Activated T-cell treated with anti-CD3 and anti-CD28 coated beads for 48 hours (primary cell): Measurements from ENCODE around the gene TMEM100.

Experiments used
- DNase-seq: peaks from one replicate; pipeline ENCODE4 v3.0.0-alpha.2; 2020; ENCODE audit warnings: low read depth

Gene TMEM100

GRCh38 chr17:55743103-55743679, 20.5 kb upstream of the TMEM100 start:
- DNase-seq = no peak

GRCh38 chr17:55742272-55743102, 19.8 kb upstream of the TMEM100 start:
- no peak for DNase-seq

- DNase-seq = no peak
Observed at GRCh38 chr17:55741356-55741700, 18.7 kb upstream of the TMEM100 start.

DNA sequence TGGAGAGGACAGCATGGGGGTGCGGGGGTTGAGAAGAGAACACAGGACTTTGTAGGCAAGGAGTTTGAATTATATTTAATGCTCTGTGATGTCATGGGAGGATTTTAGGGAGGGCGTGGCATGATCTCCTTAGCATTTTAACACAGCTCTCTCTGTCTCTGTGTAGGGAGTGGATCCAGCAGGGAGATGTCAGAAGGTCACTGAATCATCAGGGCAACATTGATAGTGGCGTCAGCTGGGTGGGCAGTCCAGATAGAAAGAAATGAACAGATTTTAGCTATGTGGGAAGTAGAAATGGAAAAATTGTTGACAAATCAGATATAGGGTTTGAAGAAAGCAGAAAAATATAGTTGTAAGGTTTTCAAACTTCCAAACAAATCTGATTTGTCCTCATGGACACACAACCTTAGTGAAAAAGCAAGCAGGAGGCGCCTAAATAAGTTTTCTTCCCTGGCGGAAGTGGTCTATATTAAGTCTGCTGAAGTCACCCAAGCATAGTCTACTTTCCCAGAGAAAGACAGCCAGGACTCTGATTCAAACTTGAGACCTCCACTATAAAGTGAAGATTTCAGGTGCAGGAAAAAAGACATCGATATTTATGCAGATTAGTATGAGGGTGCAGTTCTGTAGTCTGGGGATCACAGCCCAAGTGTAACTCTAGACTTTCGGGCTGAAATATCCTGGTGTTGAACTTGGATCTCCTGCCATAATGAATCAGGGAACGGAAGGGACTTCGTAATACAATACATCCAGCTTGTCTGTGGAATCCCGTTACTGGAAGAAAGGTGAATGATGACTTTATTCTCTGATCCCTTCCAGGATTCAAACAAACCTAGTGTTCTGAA, 18.1 kb upstream of the TMEM100 start:
- no peak for DNase-seq

- no peak for DNase-seq
Observed at GRCh38 chr17:55737976-55738501, 15.4 kb upstream of the TMEM100 start.

DNA sequence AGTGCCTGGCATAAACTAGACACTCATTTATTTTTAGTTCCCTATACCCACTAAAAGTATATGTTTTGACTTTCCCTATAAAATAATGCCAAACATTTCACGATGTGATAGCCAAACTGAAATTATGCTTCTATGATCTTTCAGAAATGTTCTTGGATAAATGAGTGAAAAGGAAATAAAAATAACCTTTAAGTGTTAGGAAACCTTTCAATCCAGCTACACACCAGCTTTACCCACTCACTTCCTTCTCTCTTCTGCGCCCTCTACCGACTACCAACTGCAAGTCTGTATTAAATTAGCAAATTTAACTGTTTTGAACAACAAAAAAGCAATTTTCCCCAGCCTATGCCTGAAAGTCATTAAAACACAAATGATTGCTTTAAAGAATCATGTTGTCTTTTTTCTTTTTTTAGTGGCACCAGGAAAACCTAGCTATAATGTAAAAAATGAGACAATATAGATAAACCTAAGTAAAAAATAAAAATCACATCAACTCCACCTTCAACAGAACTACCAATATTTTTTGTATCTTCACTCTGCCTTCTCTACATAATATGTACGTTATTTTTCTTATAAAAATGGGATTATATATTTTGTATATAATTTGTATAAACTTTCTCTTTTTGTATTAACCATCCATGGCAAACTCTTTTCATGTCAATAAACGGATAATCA, 13.2 kb upstream of the TMEM100 start:
- DNase-seq = peak; percentile 5

DNA sequence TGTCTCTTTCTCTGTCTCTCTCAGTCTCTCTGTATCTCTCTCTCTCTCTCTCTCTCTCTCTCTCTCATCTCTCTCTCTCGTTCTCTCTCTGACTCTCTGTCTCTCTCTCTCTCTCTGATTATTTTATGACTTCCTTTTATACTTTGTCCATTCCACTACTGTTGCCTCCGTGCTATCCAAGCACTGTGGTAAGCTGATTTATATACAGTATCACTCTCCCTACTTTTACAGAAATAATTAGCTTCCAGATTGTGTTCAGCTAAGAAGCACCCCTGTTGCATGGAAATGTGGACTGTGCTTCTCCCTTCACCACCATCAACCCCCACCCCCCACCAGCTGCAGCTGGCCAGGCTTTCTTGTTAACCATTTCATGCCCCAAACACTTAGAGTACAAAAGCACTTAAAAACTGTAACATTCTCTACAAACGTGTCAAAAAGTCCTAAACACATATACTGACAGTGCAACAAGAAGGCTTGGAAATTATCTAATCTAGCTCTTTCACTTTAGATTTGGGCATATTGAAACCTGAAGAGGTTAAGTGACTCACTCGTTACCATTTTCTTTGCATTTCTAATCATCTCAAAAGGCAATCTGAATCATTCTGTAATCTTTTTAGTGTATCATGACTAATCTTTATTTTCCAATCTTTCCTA, 11.6 kb upstream of the TMEM100 start:
- no peak for DNase-seq

DNA sequence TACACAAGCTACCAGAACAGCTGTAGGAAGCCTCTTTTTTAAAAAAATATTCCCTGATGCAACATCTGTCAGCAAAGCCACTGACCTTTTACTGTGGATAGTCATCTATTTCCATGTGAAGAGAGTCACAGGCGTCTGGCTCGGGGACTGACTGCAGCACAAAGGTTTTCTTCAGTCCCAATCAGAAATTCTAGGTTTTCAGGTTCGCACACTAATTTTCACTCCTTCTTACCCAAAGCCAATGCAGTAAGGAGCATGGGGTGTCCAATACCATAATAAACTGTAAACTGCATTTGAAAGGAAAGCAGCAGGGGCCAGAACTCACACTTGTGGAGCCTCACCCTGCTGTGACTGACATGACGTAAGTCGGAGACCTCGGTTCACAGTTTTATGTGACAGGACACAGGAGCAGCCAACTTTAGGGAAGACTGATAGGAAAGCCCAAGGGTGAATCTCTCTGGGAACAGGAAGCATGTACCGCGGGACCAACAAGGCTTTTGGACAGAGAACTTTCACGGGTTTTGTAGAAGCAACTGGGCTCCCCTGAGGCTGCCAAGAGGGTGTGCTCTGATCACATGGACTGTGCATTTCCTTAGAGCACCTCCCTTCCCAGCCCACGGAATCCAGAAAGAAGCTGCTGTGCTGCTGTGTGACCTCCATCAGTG, 9.1 kb upstream of the TMEM100 start:
- DNase-seq = no peak

GRCh38 chr17:55730808-55731207, 8.1 kb upstream of the TMEM100 start:
- DNase-seq = no peak

DNA sequence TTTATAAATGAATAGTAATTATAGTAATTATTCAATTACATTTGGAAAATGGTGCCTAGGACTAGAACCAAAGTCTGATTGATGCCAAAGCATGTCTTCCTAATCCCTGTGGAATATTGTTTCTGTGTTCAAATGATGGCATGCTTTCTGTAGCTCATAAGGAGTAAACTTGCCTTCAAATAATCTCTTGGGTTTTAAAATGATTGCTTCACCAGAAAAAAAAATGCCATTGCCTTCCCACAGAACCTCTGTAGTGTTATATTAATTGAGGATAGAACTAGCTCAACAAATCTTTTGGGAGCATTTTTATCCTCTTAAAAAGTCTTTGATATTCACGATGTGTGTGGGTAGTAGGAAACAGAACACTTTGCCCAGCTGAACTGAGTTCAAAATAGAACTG, 7.7 kb upstream of the TMEM100 start:
- no peak for DNase-seq

- no peak for DNase-seq
Observed at GRCh38 chr17:55729484-55729883, 6.8 kb upstream of the TMEM100 start.

DNA sequence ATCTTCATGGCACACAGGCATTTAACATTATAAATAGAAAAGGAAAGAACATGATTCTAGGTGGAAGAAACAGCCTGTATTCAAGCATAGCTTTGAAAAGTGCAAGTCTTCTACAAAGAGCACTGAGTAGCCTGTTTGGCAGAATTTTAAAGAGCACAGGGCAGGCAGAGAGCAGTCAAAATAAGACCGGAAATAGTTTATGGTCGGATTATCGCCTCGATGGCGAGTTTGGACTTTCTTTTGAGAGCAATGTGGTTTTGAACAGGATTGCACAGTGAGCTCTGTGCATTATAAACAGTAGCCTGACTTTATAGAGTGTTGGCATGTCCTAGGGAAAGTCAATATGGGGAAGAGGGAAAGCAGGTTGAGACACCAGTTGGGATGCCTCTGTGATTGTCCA, 6.2 kb upstream of the TMEM100 start:
- DNase-seq = no peak

DNA sequence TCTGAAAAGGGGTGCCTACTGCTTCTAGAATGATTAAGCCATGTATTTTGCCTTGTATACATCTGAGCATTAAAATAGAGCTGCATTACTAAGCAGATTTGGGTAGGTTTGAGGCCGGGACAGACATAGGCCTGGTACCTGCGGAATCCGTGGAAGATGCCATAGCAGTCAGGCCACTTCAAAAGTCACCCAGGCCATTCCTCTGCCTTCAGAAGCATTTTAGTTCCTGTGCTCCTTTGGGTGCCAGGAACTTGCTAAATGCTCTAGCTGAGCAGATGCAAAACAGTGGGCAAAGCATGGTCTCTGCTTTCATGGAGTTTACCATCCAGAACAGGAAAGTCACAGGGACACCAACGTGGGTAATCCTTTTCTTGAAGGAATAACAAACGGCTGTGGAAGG, 5.7 kb upstream of the TMEM100 start:
- no peak for DNase-seq

GRCh38 chr17:55727920-55728319, 5.3 kb upstream of the TMEM100 start:
- DNase-seq = no peak

GRCh38 chr17:55727275-55727674, 4.6 kb upstream of the TMEM100 start:
- DNase-seq = no peak

DNA sequence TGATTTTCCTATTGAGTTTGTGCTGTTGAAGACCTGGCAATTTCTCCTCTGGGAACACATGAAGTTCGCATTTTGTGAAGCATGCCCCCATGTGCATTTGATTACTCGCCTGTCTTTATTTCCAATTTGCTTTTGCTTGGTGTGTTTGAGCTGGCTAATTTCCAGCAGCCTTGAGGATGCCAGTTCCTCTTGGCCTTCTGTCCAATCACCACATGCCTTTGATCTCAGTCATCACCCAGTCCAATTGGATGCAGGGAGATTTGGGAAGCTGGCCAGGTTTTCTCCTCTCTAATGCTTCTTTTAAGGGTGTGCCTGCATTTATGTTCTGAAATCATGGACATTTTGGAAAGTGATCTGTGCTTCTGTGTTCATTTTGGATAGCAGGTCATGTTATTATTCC, 3.8 kb upstream of the TMEM100 start:
- no peak for DNase-seq

DNA sequence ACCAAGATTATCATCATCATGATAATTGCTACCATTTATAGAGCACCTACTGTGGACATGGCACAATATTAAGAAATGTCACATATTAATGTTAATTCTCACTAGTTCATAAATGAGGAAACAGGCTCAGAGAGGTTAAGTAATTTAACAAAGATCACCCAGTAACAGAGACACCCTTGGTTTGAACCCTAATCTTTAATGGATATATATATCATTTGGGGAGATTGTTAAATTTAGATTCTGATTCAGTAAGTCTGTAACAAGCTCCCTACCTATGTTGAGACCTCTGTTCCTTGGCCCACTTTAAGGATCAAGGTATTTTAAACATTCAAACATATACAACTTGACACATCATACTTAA, 804 bp upstream of the TMEM100 start:
- no peak for DNase-seq

GRCh38 chr17:55722016-55722736, 488 bp downstream of the TMEM100 start:
- no peak for DNase-seq

GRCh38 chr17:55720919-55721836, 1.5 kb downstream of the TMEM100 start:
- DNase-seq = no peak
